H1 (cell line): ENCODE results near the gene LCORL. TPM values are rescaled to one million over a fixed set of nuclear protein-coding genes. Genes with fewer than 3 reads are reported as not detected.

Experiments used
- CTCF ChIA-PET: fragments of 300-600 bp; sonication (Branson Sonifier 250); formaldehyde crosslinking; loops from one replicate; lab custom pipeline; 2021; ENCODE audit not compliant: partially characterized antibody; lab: Charles Lee
- POLR2A ChIA-PET: fragments of 300-600 bp; sonication (Branson Sonifier 250); formaldehyde crosslinking; loops from one replicate; lab custom pipeline; 2021; ENCODE audit warnings: inconsistent platforms; ENCODE audit not compliant: partially characterized antibody; lab: Charles Lee
- DNase-seq, 2 experiments: peaks; one replicate each; pipeline versions ENCODE4 v3.0.0 to v3.0.0-alpha.2; 2010 to 2022; ENCODE audit warnings: low spot score in 2 of 2, low read depth in 1 of 2, mixed read lengths in 1 of 2
- FAIRE-seq: peaks from 2 replicates; lab custom pipeline; 2011; peaks lifted over from hg19 to GRCh38; lab: Jason Lieb, UNC
- H2AFZ ChIP-seq: 2 replicates; pipeline ENCODE4 v1.8.1; 2012; ENCODE audit warnings: low read length, inconsistent platforms
- H2AK5ac ChIP-seq: 2 replicates; pipeline ENCODE4 v1.6.1; 2013; ENCODE audit warnings: low read depth, low read length
- H2BK120ac ChIP-seq: replicated peaks from 2 replicates; pipeline ENCODE3; 2013; ENCODE audit warnings: low read depth, low read length, inconsistent platforms
- H2BK12ac ChIP-seq: 2 replicates; pipeline ENCODE4 v1.6.1; 2013; ENCODE audit warnings: low read depth, low read length
- H2BK15ac ChIP-seq: 2 replicates; pipeline ENCODE4 v1.6.1; 2013; ENCODE audit warnings: low read length
- H2BK20ac ChIP-seq: 2 replicates; pipeline ENCODE4 v1.6.1; 2013; ENCODE audit warnings: low read length
- H2BK5ac ChIP-seq: 2 replicates; pipeline ENCODE4 v1.6.1; 2013; ENCODE audit warnings: low read depth, low read length
- H3K14ac ChIP-seq: 2 replicates; pipeline ENCODE4 v1.6.1; 2013; ENCODE audit warnings: inconsistent platforms; ENCODE audit not compliant: insufficient read length
- H3K18ac ChIP-seq: 2 replicates; pipeline ENCODE4 v1.6.1; 2013; ENCODE audit warnings: low read length; ENCODE audit errors: extremely low read depth
- H3K23ac ChIP-seq: 2 replicates; pipeline ENCODE4 v1.6.1; 2013; ENCODE audit warnings: inconsistent platforms; ENCODE audit not compliant: insufficient read length
- H3K23me2 ChIP-seq: 2 replicates; pipeline ENCODE4 v1.6.1; 2013; ENCODE audit warnings: low read depth, low read length
- H3K27ac ChIP-seq: 2 replicates; pipeline ENCODE4 v1.6.1; 2011; ENCODE audit warnings: low read depth, low read length, inconsistent platforms
- H3K27me3 ChIP-seq, 4 experiments: replicated peaks in 1 of 4; 1 replicate in 1 of 4; 2 replicates in 3 of 4; pipeline versions ENCODE4 v1.6.1 to v1.8.1; 2011 to 2013; ENCODE audit warnings: low read length in 3 of 4, mild to moderate bottlenecking in 3 of 4, inconsistent platforms in 2 of 4, mixed read lengths in 2 of 4, moderate library complexity in 1 of 4; ENCODE audit not compliant: control insufficient read depth in 3 of 4, insufficient read depth in 3 of 4; ENCODE audit errors: extremely low read depth in 1 of 4
- H3K36me3 ChIP-seq, 4 experiments: 2 replicates each; pipeline versions ENCODE4 v1.6.1 to v1.8.1; 2011 to 2013; ENCODE audit warnings: mild to moderate bottlenecking in 4 of 4, low read length in 3 of 4, moderate library complexity in 2 of 4, control low read depth in 1 of 4, inconsistent platforms in 1 of 4; ENCODE audit not compliant: insufficient read depth in 4 of 4, control insufficient read depth in 2 of 4
- H3K4ac ChIP-seq: replicated peaks from 2 replicates; pipeline ENCODE3; 2013; ENCODE audit warnings: low read length, low read depth, mixed read lengths, inconsistent platforms; ENCODE audit not compliant: insufficient read length
- H3K4me1 ChIP-seq, 4 experiments: replicated peaks in 1 of 4; 1 replicate in 1 of 4; 2 replicates in 3 of 4; pipeline versions ENCODE4 v1.6.1 to v1.8.1; 2011 to 2013; ENCODE audit warnings: low read length in 3 of 4, inconsistent platforms in 2 of 4, mixed read lengths in 1 of 4; ENCODE audit not compliant: insufficient read depth in 4 of 4, control insufficient read depth in 3 of 4
- H3K4me2 ChIP-seq, 2 experiments: 2 replicates each; pipeline versions ENCODE4 v1.6.1 to v1.8.1; 2011 to 2013; ENCODE audit warnings: low read depth in 2 of 2, low read length in 2 of 2, control low read depth in 1 of 2, inconsistent platforms in 1 of 2, mild to moderate bottlenecking in 1 of 2; ENCODE audit not compliant: insufficient read depth in 1 of 2
- H3K4me3 ChIP-seq, 4 experiments: fragments of 200-600, 300-600 bp in 1 of 4; sonication (generic), shearing (Covaris generic), sonication (Bioruptor Twin) in 1 of 4; 2 replicates each; pipeline versions ENCODE4 v1.5.1 to v1.8.1; 2011 to 2016; ENCODE audit warnings: low read length in 4 of 4, low read depth in 3 of 4, control low read depth in 2 of 4, inconsistent platforms in 2 of 4, mild to moderate bottlenecking in 2 of 4, mixed read lengths in 1 of 4, moderate library complexity in 1 of 4; ENCODE audit not compliant: insufficient read depth in 2 of 4; ENCODE audit errors: extremely low read depth in 1 of 4
- H3K56ac ChIP-seq: replicated peaks from 2 replicates; pipeline ENCODE3; 2013; ENCODE audit warnings: low read depth, mild to moderate bottlenecking, mixed read lengths, low read length, inconsistent platforms; ENCODE audit not compliant: insufficient read length
- H3K79me1 ChIP-seq: 2 replicates; pipeline ENCODE4 v1.6.1; 2013; ENCODE audit warnings: low read depth, low read length, control low read depth
- H3K79me2 ChIP-seq, 2 experiments: 2 replicates each; pipeline versions ENCODE4 v1.6.1 to v1.8.1; 2012 to 2013; ENCODE audit warnings: low read length in 2 of 2, mild to moderate bottlenecking in 2 of 2, inconsistent platforms in 1 of 2; ENCODE audit not compliant: insufficient read depth in 2 of 2, control insufficient read depth in 1 of 2
- H3K9ac ChIP-seq, 4 experiments: replicated peaks in 1 of 4; 1 replicate in 1 of 4; 2 replicates in 3 of 4; pipeline versions ENCODE4 v1.6.1 to v1.8.1; 2011 to 2013; ENCODE audit warnings: low read depth in 3 of 4, low read length in 3 of 4, control low read depth in 2 of 4, mild to moderate bottlenecking in 2 of 4, moderate library complexity in 2 of 4, inconsistent platforms in 1 of 4; ENCODE audit errors: extremely low read depth in 1 of 4
- H3K9me3 ChIP-seq, 2 experiments: 2 replicates each; pipeline versions ENCODE4 v1.6.1 to v1.8.1; 2012 to 2013; ENCODE audit warnings: mild to moderate bottlenecking in 2 of 2, moderate library complexity in 2 of 2, control low read depth in 1 of 2, inconsistent platforms in 1 of 2, low read depth in 1 of 2, low read length in 1 of 2, mixed read lengths in 1 of 2; ENCODE audit not compliant: insufficient read depth in 2 of 2
- H4K20me1 ChIP-seq, 2 experiments: replicated peaks in 1 of 2; 2 replicates each; pipeline versions ENCODE3 to v1.8.1; 2011 to 2013; ENCODE audit warnings: inconsistent platforms in 2 of 2, low read length in 2 of 2, mild to moderate bottlenecking in 1 of 2; ENCODE audit not compliant: insufficient read depth in 2 of 2, control insufficient read depth in 1 of 2
- H4K5ac ChIP-seq: 2 replicates; pipeline ENCODE4 v1.6.1; 2013; ENCODE audit warnings: low read length, low read depth, mixed read lengths, inconsistent platforms; ENCODE audit not compliant: insufficient read length
- H4K8ac ChIP-seq: 2 replicates; pipeline ENCODE4 v1.8.0; 2013; ENCODE audit warnings: mild to moderate bottlenecking, moderate library complexity, low read length, inconsistent platforms; ENCODE audit not compliant: insufficient read depth; ENCODE audit errors: extremely low read depth
- H4K91ac ChIP-seq: replicated peaks from 2 replicates; pipeline ENCODE3; 2013; ENCODE audit warnings: low read length, mixed read lengths, inconsistent platforms; ENCODE audit not compliant: insufficient read length
- CHD1 ChIP-seq: IDR thresholded peaks from 2 replicates; pipeline ENCODE4 v1.6.1; 2012; ENCODE audit warnings: low read depth, low read length, improper control_type of control experiment
- JUN ChIP-seq: IDR thresholded peaks from 2 replicates; pipeline ENCODE4 v1.6.1; 2011; ENCODE audit warnings: low read depth, mild to moderate bottlenecking, improper control_type of control experiment, low read length
- RBBP5 ChIP-seq: IDR thresholded peaks from 2 replicates; pipeline ENCODE4 v1.7.1; 2012; ENCODE audit warnings: low read depth, mild to moderate bottlenecking, inconsistent platforms, low read length, moderate library complexity, borderline replicate concordance
- RNF2 ChIP-seq: fragments of 200-900, 300-1000 bp; sonication (generic); IDR thresholded peaks from 2 replicates; pipeline ENCODE4 v1.7.1; 2016; ENCODE audit warnings: borderline replicate concordance, low read depth, mild to moderate bottlenecking, antibody characterized with exemption, low read length; ENCODE audit not compliant: poor library complexity, severe bottlenecking; ENCODE audit errors: missing control alignments
- SIN3A ChIP-seq, 2 experiments: IDR thresholded peaks in 1 of 2; conservative IDR thresholded peaks in 1 of 2; 2 replicates each; pipeline ENCODE4 v1.6.1; 2011 to 2012; ENCODE audit warnings: low read length in 2 of 2, improper control_type of control experiment in 1 of 2, low read depth in 1 of 2, mild to moderate bottlenecking in 1 of 2
- SRF ChIP-seq: IDR thresholded peaks from 2 replicates; pipeline ENCODE4 v1.6.1; 2011; ENCODE audit warnings: mild to moderate bottlenecking, low read depth, low read length, moderate library complexity
- SUZ12 ChIP-seq: fragments of 200-600 bp; sonication (generic); IDR thresholded peaks from 2 replicates; pipeline ENCODE4 v1.6.1; 2012; ENCODE audit warnings: mild to moderate bottlenecking, inconsistent platforms, low read length, moderate library complexity, mixed read lengths
- TAF7 ChIP-seq: optimal IDR thresholded peaks from 2 replicates; pipeline ENCODE3; 2011; ENCODE audit warnings: low read depth, mild to moderate bottlenecking, inconsistent platforms, low read length, moderate library complexity, borderline replicate concordance
- TEAD4 ChIP-seq: IDR thresholded peaks from 2 replicates; pipeline ENCODE4 v1.6.1; 2012; ENCODE audit warnings: low read depth, low read length, inconsistent platforms, mixed read lengths
- polyA plus RNA-seq, 7 experiments: library from polyadenylated mRNA; depleted of rRNA in 3 of 7; stranded (reverse) in 5 of 7; unstranded in 2 of 7; fragments of >200 nt in 5 of 7; fragments of 200-250 nt in 2 of 7; gene quantifications; 1 replicate in 5 of 7; 2 replicates in 1 of 7; 4 replicates in 1 of 7; pipeline versions ENCODE4 v1.2.1 to v1.2.3, GENCODE V29; 2011 to 2013; ENCODE audit warnings: missing spikeins in 2 of 7, mixed read lengths in 2 of 7
- total RNA-seq: library from RNA; stranded (reverse); fragmentation: NEBNext Ultra II Directional; extraction: Animal tissue kit (Norgen Biotek cat#: 25700); gene quantifications from 2 replicates; pipeline ENCODE4 v1.2.1, GENCODE V29; 2021
- TF ChIP-seq, protein P1 (sequence below), 3 experiments: IDR thresholded peaks; 1 replicate in 2 of 3; 2 replicates in 1 of 3; pipeline versions ENCODE4 v1.5.1 to v1.6.1; 2011; ENCODE audit warnings: low read length in 3 of 3, mild to moderate bottlenecking in 3 of 3, inconsistent platforms in 2 of 3, low read depth in 1 of 3, moderate library complexity in 1 of 3; ENCODE audit not compliant: insufficient read depth in 1 of 3; ENCODE audit errors: control extremely low read depth in 1 of 3
- TF ChIP-seq, protein P2 (sequence below): IDR thresholded peaks from 2 replicates; pipeline ENCODE4 v1.6.1; 2011; ENCODE audit warnings: low read length, improper control_type of control experiment

LCORL gene
- total and polyA plus RNA-seq, 2 of the 8 experiments (the other 6 are each of a cell fraction or from before 2014, with no cell fraction given), result 2.2 to 19.2 TPM

DNA sequence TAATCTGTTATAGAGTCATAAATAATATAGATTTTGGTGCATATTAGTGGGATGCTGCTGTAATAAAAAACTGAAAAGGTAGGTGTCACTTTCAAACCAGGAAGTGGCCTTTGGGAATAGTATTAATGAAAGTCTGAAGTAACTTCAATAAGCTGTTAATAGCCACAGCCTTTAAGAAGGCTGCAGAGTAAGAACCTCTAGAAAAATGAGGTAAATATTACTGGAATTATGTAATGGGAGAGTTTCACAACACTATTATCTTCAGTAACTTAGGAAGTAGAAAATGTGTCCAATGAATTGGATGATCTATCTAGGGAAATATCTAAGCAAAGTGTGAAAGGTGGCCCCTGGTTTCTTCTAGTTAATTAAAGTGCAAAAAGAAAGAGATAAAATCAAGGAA is 106.1 kb downstream of the LCORL start:
- Histone ChIP-seq H3K79me1 (no peaks in the 10 kb centered on the region; the same call in 1 of the 2 replicates), H3K18ac (no peak overlapping the region), H3K4me1 (no peaks in the 10 kb centered on the region), H3K4ac (no peak overlapping the region), H4K91ac (no peak overlapping the region), H3K79me2 (no peaks in the 10 kb centered on the region), H2BK12ac (no peak overlapping the region), H3K4me3 (no peak overlapping the region), H3K9me3 (no peaks in the 10 kb centered on the region), H3K23ac (no peak overlapping the region), H3K56ac (no peak overlapping the region), H2BK20ac (no peak overlapping the region), H3K27me3 (no peaks in the 10 kb centered on the region), H2BK15ac (no peak overlapping the region), H3K36me3 (no peaks in the 10 kb centered on the region; a peak in 2 of 8 replicates), H3K4me2 (no peak overlapping the region), H4K5ac (no peak overlapping the region), H3K14ac (no peak overlapping the region), H3K23me2 (no peaks in the 10 kb centered on the region; the same call in 1 of the 2 replicates), H2AK5ac (no peak overlapping the region), H4K20me1 (peaks cover 0 to 1% of the 10 kb centered on the region in 2 experiments), H2BK120ac (no peak overlapping the region), H4K8ac (no peak overlapping the region), H2BK5ac (no peak overlapping the region), H2AFZ (no peak overlapping the region), H3K27ac (no peak overlapping the region), H3K9ac (no peak overlapping the region)
- ChIA-PET CTCF (no interaction called here), POLR2A (no interaction called here)
- DNase-seq, result no peak
- FAIRE-seq, result no peak
- no peak for TF ChIP-seq SRF
- no peak for TF ChIP-seq JUN
- TF ChIP-seq RNF2, result no peak
- TF ChIP-seq CHD1, result no peak
- TF ChIP-seq, protein P1, sequence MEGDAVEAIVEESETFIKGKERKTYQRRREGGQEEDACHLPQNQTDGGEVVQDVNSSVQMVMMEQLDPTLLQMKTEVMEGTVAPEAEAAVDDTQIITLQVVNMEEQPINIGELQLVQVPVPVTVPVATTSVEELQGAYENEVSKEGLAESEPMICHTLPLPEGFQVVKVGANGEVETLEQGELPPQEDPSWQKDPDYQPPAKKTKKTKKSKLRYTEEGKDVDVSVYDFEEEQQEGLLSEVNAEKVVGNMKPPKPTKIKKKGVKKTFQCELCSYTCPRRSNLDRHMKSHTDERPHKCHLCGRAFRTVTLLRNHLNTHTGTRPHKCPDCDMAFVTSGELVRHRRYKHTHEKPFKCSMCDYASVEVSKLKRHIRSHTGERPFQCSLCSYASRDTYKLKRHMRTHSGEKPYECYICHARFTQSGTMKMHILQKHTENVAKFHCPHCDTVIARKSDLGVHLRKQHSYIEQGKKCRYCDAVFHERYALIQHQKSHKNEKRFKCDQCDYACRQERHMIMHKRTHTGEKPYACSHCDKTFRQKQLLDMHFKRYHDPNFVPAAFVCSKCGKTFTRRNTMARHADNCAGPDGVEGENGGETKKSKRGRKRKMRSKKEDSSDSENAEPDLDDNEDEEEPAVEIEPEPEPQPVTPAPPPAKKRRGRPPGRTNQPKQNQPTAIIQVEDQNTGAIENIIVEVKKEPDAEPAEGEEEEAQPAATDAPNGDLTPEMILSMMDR (IDR thresholded peaks at IDR 0.05; ENCODE audit: control extremely low read depth in 1 of 3, insufficient read depth in 1 of 3, low read depth in 1 of 3, low read length in 3 of 3), result no peak
- no peak for TF ChIP-seq RBBP5
- TF ChIP-seq TAF7, result no peak
- TF ChIP-seq SUZ12, result no peak
- TF ChIP-seq, protein P2, sequence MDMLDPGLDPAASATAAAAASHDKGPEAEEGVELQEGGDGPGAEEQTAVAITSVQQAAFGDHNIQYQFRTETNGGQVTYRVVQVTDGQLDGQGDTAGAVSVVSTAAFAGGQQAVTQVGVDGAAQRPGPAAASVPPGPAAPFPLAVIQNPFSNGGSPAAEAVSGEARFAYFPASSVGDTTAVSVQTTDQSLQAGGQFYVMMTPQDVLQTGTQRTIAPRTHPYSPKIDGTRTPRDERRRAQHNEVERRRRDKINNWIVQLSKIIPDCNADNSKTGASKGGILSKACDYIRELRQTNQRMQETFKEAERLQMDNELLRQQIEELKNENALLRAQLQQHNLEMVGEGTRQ, result no peak
- TF ChIP-seq SIN3A (conservative IDR thresholded peaks at IDR 0.05 in 1 of 2, IDR thresholded peaks at IDR 0.05 in 1 of 2; ENCODE audit: low read depth in 1 of 2, low read length in 2 of 2), result no peak
- no peak for TF ChIP-seq TEAD4
